Breast epithelium (tissue), 3 donors: ENCODE results near the gene SPINT4.

Experiments used
- CTCF ChIP-seq, 3 donors: fragments of 450-650 bp; IDR thresholded peaks; one replicate each; pipeline ENCODE4 v1.5.1; 2016 to 2017; ENCODE audit warnings: antibody characterized with exemption in 3 of 3, mild to moderate bottlenecking in 3 of 3, moderate library complexity in 3 of 3
- POLR2A ChIP-seq: fragments of 450-650 bp; IDR thresholded peaks from one replicate; pipeline ENCODE4 v1.6.1; 2016; ENCODE audit warnings: antibody characterized with exemption, mild to moderate bottlenecking, moderate library complexity
- POLR2AphosphoS5 ChIP-seq, 3 donors: sonication (generic); formaldehyde crosslinking; IDR thresholded peaks; one replicate each; pipeline ENCODE4 v1.6.1; 2017; ENCODE audit warnings: antibody characterized with exemption in 3 of 3

GRCh38 chr20:45722047-45722446 is at the start of gene SPINT4:
- TF ChIP-seq CTCF (IDR thresholded peaks at IDR 0.05) (no peak), POLR2A (no peak), POLR2AphosphoS5 (IDR thresholded peaks at IDR 0.05) (no peak)
